ENCODE data around the gene FAM171A2. TPM values are rescaled to one million over a fixed set of nuclear protein-coding genes. Genes with fewer than 3 reads are reported as not detected.

FAM171A2 gene
- total and polyA plus RNA-seq, 2 donors from 2014 or later, result 0.94 to 1.6 TPM

- H3K27ac ChIP-seq (ENCODE audit: low read depth in 2 of 2, low read length in 2 of 2), result no peak overlapping the region
- H3K27me3 ChIP-seq (ENCODE audit: control insufficient read depth, insufficient read depth, low read length), result no peaks in the 10 kb centered on the region
- peaks cover 0 to 9% (median 5%) of the 10 kb centered on the region in 3 donors for H3K4me1 ChIP-seq (ENCODE audit: control insufficient read depth in 2 of 3, insufficient read depth in 2 of 3, low read depth in 1 of 3, low read length in 3 of 3)
- no peaks in the 10 kb centered on the region for H3K36me3 ChIP-seq (ENCODE audit: control insufficient read depth in 2 of 3, insufficient read depth in 3 of 3, low read length in 3 of 3)
- intact Hi-C loops (cut with DNase I), result no loop called here
- no peak overlapping the region for H3K4me3 ChIP-seq (ENCODE audit: low read length in 3 of 3)
- FAIRE-seq (no peak), DNase-seq (no peak)
- H3K9ac ChIP-seq (ENCODE audit: low read length in 3 of 3), result no peak overlapping the region
- no peak for TF ChIP-seq CTCF (IDR thresholded peaks at IDR 0.05; ENCODE audit: borderline replicate concordance, extremely low read depth, insufficient read depth)
- no peaks in the 10 kb centered on the region for H3K9me3 ChIP-seq (ENCODE audit: control insufficient read depth in 2 of 3, insufficient read depth in 1 of 3, low read length in 3 of 3)
These were observed 59.0 kb downstream of the FAM171A2 start for GRCh38 chr17:44304651-44305050.

Other genes with a start within 250 kb of the FAM171A2 start
- gene HDAC5, start 240.2 kb downstream of the FAM171A2 start, total RNA-seq, result 35.6 TPM
- 25.3 TPM for gene HDAC5, start 240.2 kb downstream of the FAM171A2 start, polyA plus RNA-seq (ENCODE audit: insufficient read depth, low read depth, low replicate concordance)
- 0.88 TPM for gene HROB, start 221.9 kb downstream of the FAM171A2 start, total RNA-seq
- gene HROB, start 221.9 kb downstream of the FAM171A2 start, polyA plus RNA-seq (ENCODE audit: insufficient read depth, low read depth, low replicate concordance), result 0.17 TPM
- gene ASB16, start 193.1 kb downstream of the FAM171A2 start, total RNA-seq, result 0.25 TPM
- 0.90 TPM for gene ASB16, start 193.1 kb downstream of the FAM171A2 start, polyA plus RNA-seq (ENCODE audit: insufficient read depth, low read depth, low replicate concordance)
- gene TMUB2, start 176.9 kb downstream of the FAM171A2 start, total RNA-seq, result 37.7 TPM
- 39.2 TPM for gene TMUB2, start 176.9 kb downstream of the FAM171A2 start, polyA plus RNA-seq (ENCODE audit: insufficient read depth, low read depth, low replicate concordance)
- 64.8 TPM for gene ATXN7L3, start 164.0 kb downstream of the FAM171A2 start, total RNA-seq
- gene ATXN7L3, start 164.0 kb downstream of the FAM171A2 start, polyA plus RNA-seq (ENCODE audit: insufficient read depth, low read depth, low replicate concordance), result 20.0 TPM
- gene UBTF, start 144.2 kb downstream of the FAM171A2 start, total RNA-seq, result 98.8 TPM
- 46.1 TPM for gene UBTF, start 144.2 kb downstream of the FAM171A2 start, polyA plus RNA-seq (ENCODE audit: insufficient read depth, low read depth, low replicate concordance)
- gene SLC4A1, start 95.7 kb downstream of the FAM171A2 start, total RNA-seq, result 2.1 TPM
- gene SLC4A1, start 95.7 kb downstream of the FAM171A2 start, polyA plus RNA-seq (ENCODE audit: insufficient read depth, low read depth, low replicate concordance), result 201 TPM
- 2.2 TPM for gene RUNDC3A, start 55.3 kb downstream of the FAM171A2 start, total RNA-seq
- 6.4 TPM for gene RUNDC3A, start 55.3 kb downstream of the FAM171A2 start, polyA plus RNA-seq (ENCODE audit: insufficient read depth, low read depth, low replicate concordance)
- 107 TPM for gene SLC25A39, start 39.0 kb downstream of the FAM171A2 start, total RNA-seq
- 389 TPM for gene SLC25A39, start 39.0 kb downstream of the FAM171A2 start, polyA plus RNA-seq (ENCODE audit: insufficient read depth, low read depth, low replicate concordance)
- 353 TPM for gene GRN, start 18.6 kb downstream of the FAM171A2 start, total RNA-seq
- gene GRN, start 18.6 kb downstream of the FAM171A2 start, polyA plus RNA-seq (ENCODE audit: insufficient read depth, low read depth, low replicate concordance), result 235 TPM
- gene ITGA2B, start 25.8 kb upstream of the FAM171A2 start, total RNA-seq, result 1.7 TPM
- gene ITGA2B, start 25.8 kb upstream of the FAM171A2 start, polyA plus RNA-seq (ENCODE audit: insufficient read depth, low read depth, low replicate concordance), result 0.67 TPM
- gene GPATCH8, start 139.6 kb upstream of the FAM171A2 start, total RNA-seq, result 47.0 TPM
- 3.5 TPM for gene GPATCH8, start 139.6 kb upstream of the FAM171A2 start, polyA plus RNA-seq (ENCODE audit: insufficient read depth, low read depth, low replicate concordance)
- gene FZD2, start 193.6 kb upstream of the FAM171A2 start, total RNA-seq, result 4.7 TPM
- gene FZD2, start 193.6 kb upstream of the FAM171A2 start, polyA plus RNA-seq (ENCODE audit: insufficient read depth, low read depth, low replicate concordance), result 5.5 TPM